ENCODE data around the gene ZNF862.
"Not testable (repeated sequence)": the region's sequence is repeated elsewhere in the genome, so short reads cannot be mapped to it uniquely, and the experiment has no call there.

Gene ZNF862

GRCh38 chr7:149886018-149886415 lies 47.8 kb downstream of the ZNF862 start:
- DNase-seq: no peak
- Histone ChIP-seq H3K27ac (no peak overlapping the region), H3K4me3 (ENCODE audit: low read depth, low read length) (no peak overlapping the region), H3K27me3 (ENCODE audit: insufficient read depth, low read depth, severe bottlenecking) (no peaks in the 10 kb centered on the region), H3K9me3 (ENCODE audit: severe bottlenecking) (no peaks in the 10 kb centered on the region), H3K36me3 (peaks cover 21% of the 10 kb centered on the region)
- no peak for TF ChIP-seq CTCF (IDR thresholded peaks at IDR 0.05; ENCODE audit: low read depth, low read length)

GRCh38 chr7:149887311-149887710 lies 49.1 kb downstream of the ZNF862 start:
- TF ChIP-seq CTCF (IDR thresholded peaks at IDR 0.05; ENCODE audit: low read depth, low read length): no peak
- DNase-seq: no peak
- Histone ChIP-seq H3K9me3 (ENCODE audit: severe bottlenecking) (no peaks in the 10 kb centered on the region), H3K4me3 (ENCODE audit: low read depth, low read length) (no peak overlapping the region), H3K27me3 (ENCODE audit: insufficient read depth, low read depth, severe bottlenecking) (no peaks in the 10 kb centered on the region), H3K27ac (no peak overlapping the region), H3K36me3 (peaks cover 21% of the 10 kb centered on the region)

- not testable (repeated sequence) for DNase-seq; H3K9me3 ChIP-seq (ENCODE audit: severe bottlenecking); H3K27me3 ChIP-seq (ENCODE audit: insufficient read depth, low read depth, severe bottlenecking); H3K4me3 ChIP-seq (ENCODE audit: low read depth, low read length); H3K27ac ChIP-seq
- H3K36me3 ChIP-seq: peaks cover 21% of the 10 kb centered on the region
These were observed 52.5 kb downstream of the ZNF862 start for GRCh38 chr7:149890715-149891114.

DNA sequence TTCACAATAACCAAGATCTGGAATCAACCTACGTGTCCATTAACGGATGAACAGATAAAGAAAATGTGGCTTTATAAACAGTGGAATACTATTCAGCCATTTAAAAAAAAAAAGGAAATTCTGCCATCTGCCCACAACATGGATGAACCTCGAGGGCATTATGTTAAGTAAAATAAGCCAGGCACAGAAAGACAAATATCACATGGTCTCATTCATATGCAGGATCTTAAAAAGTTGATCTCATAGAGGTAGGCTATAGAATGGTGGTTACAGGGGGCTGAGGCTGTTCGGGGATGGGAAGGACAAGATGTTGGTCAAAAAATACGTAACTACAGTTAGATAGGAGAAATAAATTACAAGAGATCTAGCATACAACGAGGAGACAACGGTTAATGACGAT lies 56.8 kb downstream of the ZNF862 start:
- DNase-seq; H3K4me3 ChIP-seq (ENCODE audit: low read depth, low read length); H3K36me3 ChIP-seq; H3K27ac ChIP-seq; H3K27me3 ChIP-seq (ENCODE audit: insufficient read depth, low read depth, severe bottlenecking); H3K9me3 ChIP-seq (ENCODE audit: severe bottlenecking): not testable (repeated sequence)

- H3K4me3 ChIP-seq (ENCODE audit: low read depth, low read length); H3K27me3 ChIP-seq (ENCODE audit: insufficient read depth, low read depth, severe bottlenecking); DNase-seq: not testable (repeated sequence)
These were observed 69.7 kb downstream of the ZNF862 start for GRCh38 chr7:149907776-149908376.

DNA sequence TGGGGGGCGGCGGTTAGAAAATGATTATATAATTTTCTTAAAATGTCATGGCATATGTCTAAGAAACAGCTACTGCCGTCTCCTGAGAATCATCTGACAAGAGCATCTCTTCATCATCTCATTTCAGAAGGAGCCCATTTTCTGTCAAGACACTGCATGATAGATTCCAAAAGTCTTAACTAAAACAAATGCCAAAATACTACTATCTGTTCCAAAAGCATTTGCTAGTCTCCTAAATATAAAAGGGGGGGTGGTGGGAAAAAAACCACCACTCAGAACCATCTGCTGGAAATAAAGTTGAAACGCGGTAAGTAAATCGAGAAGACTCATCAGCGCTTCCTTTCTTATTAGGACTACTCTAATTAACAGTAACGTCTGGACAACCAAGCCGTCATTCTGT lies 72.0 kb downstream of the ZNF862 start:
- not testable (repeated sequence) for H3K9me3 ChIP-seq (ENCODE audit: severe bottlenecking); DNase-seq; H3K36me3 ChIP-seq; H3K27ac ChIP-seq; H3K4me3 ChIP-seq (ENCODE audit: low read depth, low read length); H3K27me3 ChIP-seq (ENCODE audit: insufficient read depth, low read depth, severe bottlenecking)

More at GRCh38 chr7:149907776-149908376, 69.7 kb downstream of the ZNF862 start:
- not testable (repeated sequence) for H3K9me3 ChIP-seq (ENCODE audit: severe bottlenecking); H3K27ac ChIP-seq; H3K36me3 ChIP-seq

DNA sequence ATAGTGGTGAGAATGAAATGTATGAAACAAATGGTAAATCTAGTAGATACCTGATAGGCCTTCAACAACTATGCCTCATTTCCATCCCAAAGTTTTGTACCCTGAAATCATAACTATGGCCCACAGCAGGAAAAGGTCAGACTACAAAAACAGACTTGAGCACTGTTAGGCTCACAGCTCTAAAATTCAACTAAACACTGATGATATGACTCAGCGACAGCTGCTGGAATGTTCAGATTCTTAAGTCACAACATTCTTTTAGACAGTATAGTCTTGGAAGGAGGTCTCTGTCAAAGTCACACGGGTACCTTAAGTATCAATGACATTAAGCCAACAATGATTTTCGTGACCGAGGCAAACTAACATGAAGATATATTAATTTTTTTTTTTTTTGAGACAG lies 74.0 kb downstream of the ZNF862 start:
- not testable (repeated sequence) for DNase-seq; H3K36me3 ChIP-seq; H3K9me3 ChIP-seq (ENCODE audit: severe bottlenecking); H3K27ac ChIP-seq; H3K27me3 ChIP-seq (ENCODE audit: insufficient read depth, low read depth, severe bottlenecking); H3K4me3 ChIP-seq (ENCODE audit: low read depth, low read length)
